Type B pancreatic cell (in vitro differentiated cells): Measurements from ENCODE around the gene DMRT1. TPM values are rescaled to one million over a fixed set of nuclear protein-coding genes. Genes with fewer than 3 reads are reported as not detected.
"Not testable (repeated sequence)": the region's sequence is repeated elsewhere in the genome, so short reads cannot be mapped to it uniquely, and the experiment has no call there.

ENCODE experiments used
- DNase-seq: peaks from one replicate; pipeline ENCODE4 v3.0.0; 2021; ENCODE audit warnings: mixed read lengths; ENCODE audit not compliant: unreplicated experiment; ENCODE audit errors: extremely low spot score
- H3K27ac Mint-ChIP-seq: 2 replicates; pipeline ENCODE4 v1.8.0; 2021; ENCODE audit warnings: mild to moderate bottlenecking, mixed read lengths
- H3K27me3 Mint-ChIP-seq: 2 replicates; pipeline ENCODE4 v1.8.0; 2021; ENCODE audit warnings: mixed read lengths
- H3K36me3 Mint-ChIP-seq: 2 replicates; pipeline ENCODE4 v1.8.0; 2021; ENCODE audit warnings: mixed read lengths
- H3K4me1 Mint-ChIP-seq: one replicate; pipeline ENCODE4 v1.8.0; 2021; ENCODE audit warnings: mixed read lengths; ENCODE audit not compliant: unreplicated experiment
- H3K4me3 Mint-ChIP-seq: 2 replicates; pipeline ENCODE4 v1.8.0; 2021; ENCODE audit warnings: mild to moderate bottlenecking, mixed read lengths
- H3K9me3 Mint-ChIP-seq: 2 replicates; pipeline ENCODE4 v1.8.0; 2021; ENCODE audit warnings: mixed read lengths
- total RNA-seq: library from RNA; stranded (reverse); gene quantifications from 2 replicates; pipeline ENCODE4 v1.2.1, GENCODE V29; 2021; ENCODE audit warnings: low replicate concordance
- TF ChIP-seq, protein P1 (sequence below): fragments of 200-600 bp; sonication (generic); conservative IDR thresholded peaks from 2 replicates; pipeline ENCODE4 v1.5.0; 2021; ENCODE audit warnings: antibody characterized with exemption, mild to moderate bottlenecking

Gene DMRT1
- total RNA-seq, 1 donor from 2014 or later, result not detected

GRCh38 chr9:998299-999110 lies 157.0 kb downstream of the DMRT1 start:
- not testable (repeated sequence) for DNase-seq, H3K9me3 Mint-ChIP-seq, H3K27ac Mint-ChIP-seq

DNA sequence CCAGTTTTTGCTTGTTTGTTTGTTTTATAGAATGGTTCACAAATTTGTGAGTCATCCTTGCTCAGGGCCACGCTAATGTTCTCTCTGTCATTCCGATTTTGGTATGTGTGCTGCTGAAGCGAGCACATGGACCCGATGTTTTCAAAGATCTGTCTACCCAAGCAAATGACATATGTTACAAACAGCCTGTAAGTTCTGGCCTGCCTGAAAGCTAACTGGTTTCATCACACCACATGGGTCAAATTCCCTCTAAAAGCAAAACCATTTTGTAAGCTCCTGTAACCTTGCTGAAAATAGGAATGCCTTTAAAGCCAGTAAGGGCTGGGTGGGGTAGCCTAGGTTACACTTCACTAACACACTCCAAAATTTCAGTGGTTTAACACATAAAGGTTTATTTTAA lies 160.3 kb downstream of the DMRT1 start:
- TF ChIP-seq, protein P1, sequence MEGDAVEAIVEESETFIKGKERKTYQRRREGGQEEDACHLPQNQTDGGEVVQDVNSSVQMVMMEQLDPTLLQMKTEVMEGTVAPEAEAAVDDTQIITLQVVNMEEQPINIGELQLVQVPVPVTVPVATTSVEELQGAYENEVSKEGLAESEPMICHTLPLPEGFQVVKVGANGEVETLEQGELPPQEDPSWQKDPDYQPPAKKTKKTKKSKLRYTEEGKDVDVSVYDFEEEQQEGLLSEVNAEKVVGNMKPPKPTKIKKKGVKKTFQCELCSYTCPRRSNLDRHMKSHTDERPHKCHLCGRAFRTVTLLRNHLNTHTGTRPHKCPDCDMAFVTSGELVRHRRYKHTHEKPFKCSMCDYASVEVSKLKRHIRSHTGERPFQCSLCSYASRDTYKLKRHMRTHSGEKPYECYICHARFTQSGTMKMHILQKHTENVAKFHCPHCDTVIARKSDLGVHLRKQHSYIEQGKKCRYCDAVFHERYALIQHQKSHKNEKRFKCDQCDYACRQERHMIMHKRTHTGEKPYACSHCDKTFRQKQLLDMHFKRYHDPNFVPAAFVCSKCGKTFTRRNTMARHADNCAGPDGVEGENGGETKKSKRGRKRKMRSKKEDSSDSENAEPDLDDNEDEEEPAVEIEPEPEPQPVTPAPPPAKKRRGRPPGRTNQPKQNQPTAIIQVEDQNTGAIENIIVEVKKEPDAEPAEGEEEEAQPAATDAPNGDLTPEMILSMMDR, result no peak
- H3K27ac Mint-ChIP-seq, result no peak overlapping the region
- peaks cover 6% of the 10 kb centered on the region for H3K27me3 Mint-ChIP-seq
- DNase-seq, result no peak
- H3K9me3 Mint-ChIP-seq, result no peaks in the 10 kb centered on the region
- H3K4me3 Mint-ChIP-seq, result no peak overlapping the region
- no peaks in the 10 kb centered on the region for H3K4me1 Mint-ChIP-seq
- no peaks in the 10 kb centered on the region for H3K36me3 Mint-ChIP-seq

More at GRCh38 chr9:998299-999110, 157.0 kb downstream of the DMRT1 start:
- not testable (repeated sequence) for H3K4me1 Mint-ChIP-seq, H3K36me3 Mint-ChIP-seq, H3K4me3 Mint-ChIP-seq
- TF ChIP-seq, protein P1, result peak; percentile 75
- H3K27me3 Mint-ChIP-seq, result peaks cover 27% of the 10 kb centered on the region

GRCh38 chr9:1002678-1003077 lies 161.2 kb downstream of the DMRT1 start:
- Mint-ChIP-seq H3K36me3 (no peaks in the 10 kb centered on the region), H3K4me1 (no peaks in the 10 kb centered on the region), H3K27me3 (peaks cover 13% of the 10 kb centered on the region), H3K27ac (no peak overlapping the region), H3K9me3 (no peaks in the 10 kb centered on the region), H3K4me3 (no peak overlapping the region)
- TF ChIP-seq, protein P1, result no peak
- DNase-seq, result no peak

- DNase-seq, result no peak
Observed at GRCh38 chr9:1005043-1005667, 163.7 kb downstream of the DMRT1 start.

GRCh38 chr9:1007312-1007711 lies 165.8 kb downstream of the DMRT1 start:
- H3K9me3 Mint-ChIP-seq, result no peaks in the 10 kb centered on the region
- H3K27ac Mint-ChIP-seq, result no peak overlapping the region
- no peaks in the 10 kb centered on the region for H3K36me3 Mint-ChIP-seq
- TF ChIP-seq, protein P1, result no peak
- DNase-seq, result no peak
- no peak overlapping the region for H3K4me3 Mint-ChIP-seq
- no peaks in the 10 kb centered on the region for H3K4me1 Mint-ChIP-seq
- peaks cover 22% of the 10 kb centered on the region for H3K27me3 Mint-ChIP-seq

More at GRCh38 chr9:1005043-1005667, 163.7 kb downstream of the DMRT1 start:
- H3K27ac Mint-ChIP-seq, result peak overlapping the region; percentile 61
- no peaks in the 10 kb centered on the region for H3K36me3 Mint-ChIP-seq
- H3K9me3 Mint-ChIP-seq, result no peaks in the 10 kb centered on the region
- TF ChIP-seq, protein P1, result peak; percentile 75
- no peak overlapping the region for H3K4me3 Mint-ChIP-seq
- no peaks in the 10 kb centered on the region for H3K4me1 Mint-ChIP-seq
- peaks cover 22% of the 10 kb centered on the region for H3K27me3 Mint-ChIP-seq
